ENCODE measurements around the gene NDUFB1.

Gene NDUFB1

GRCh38 chr14:92121670-92122350 is at the start of gene NDUFB1, which contains the start of gene CPSF2:
NDUFB1 (minus strand) TSS chr14:92121706; CDS start chr14:92117637, 4,069 bp downstream.
CPSF2 (plus strand) TSS chr14:92121969; CDS start chr14:92130985, 9,016 bp downstream.
- peak; percentile 94 for DNase-seq

DNA sequence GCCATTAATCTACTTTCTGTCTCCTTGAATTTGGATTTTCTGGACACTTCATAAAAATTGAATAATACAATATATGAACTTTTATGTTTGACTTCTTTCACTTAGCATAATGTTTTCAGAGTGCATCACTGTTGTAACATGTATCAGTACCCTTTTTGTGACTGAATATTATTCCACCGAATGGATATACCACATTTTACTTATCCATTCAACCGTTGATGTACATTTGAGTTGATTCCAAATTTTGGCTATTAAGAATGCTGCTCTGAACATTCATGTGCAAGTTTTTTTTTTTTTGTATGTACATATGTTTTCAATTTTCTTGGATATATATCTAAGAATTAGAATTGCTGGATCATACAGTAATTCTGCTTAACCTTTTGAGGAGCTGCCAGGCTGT is 43.5 kb upstream of the NDUFB1 start:
- no peak for DNase-seq

DNA sequence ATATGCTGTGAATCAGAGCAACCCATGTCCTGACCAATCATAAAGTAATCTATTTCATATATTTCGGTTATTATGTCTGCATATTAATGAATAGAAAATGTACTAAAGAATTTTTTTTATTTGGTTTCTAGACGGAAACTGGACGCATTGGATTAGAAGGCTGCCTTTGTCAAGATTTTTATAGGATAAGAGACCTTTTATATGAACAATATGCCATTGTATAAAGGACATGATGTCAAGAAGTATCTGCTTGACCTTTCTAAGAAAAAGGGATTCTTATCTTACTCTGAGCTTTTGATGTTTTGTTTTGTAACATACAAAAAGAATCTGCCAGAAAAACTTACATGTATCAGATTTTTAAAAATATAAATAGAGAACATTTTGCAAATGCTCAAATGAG is 40.0 kb upstream of the NDUFB1 start:
- DNase-seq = no peak

- no peak for DNase-seq
These were observed 39.1 kb upstream of the NDUFB1 start for GRCh38 chr14:92160619-92161018.

- DNase-seq = no peak
These were observed 32.9 kb upstream of the NDUFB1 start for GRCh38 chr14:92154283-92154942.

GRCh38 chr14:92153581-92153980 is 32.1 kb upstream of the NDUFB1 start:
- no peak for DNase-seq

GRCh38 chr14:92144708-92145107 is 23.2 kb upstream of the NDUFB1 start:
- DNase-seq = no peak

DNA sequence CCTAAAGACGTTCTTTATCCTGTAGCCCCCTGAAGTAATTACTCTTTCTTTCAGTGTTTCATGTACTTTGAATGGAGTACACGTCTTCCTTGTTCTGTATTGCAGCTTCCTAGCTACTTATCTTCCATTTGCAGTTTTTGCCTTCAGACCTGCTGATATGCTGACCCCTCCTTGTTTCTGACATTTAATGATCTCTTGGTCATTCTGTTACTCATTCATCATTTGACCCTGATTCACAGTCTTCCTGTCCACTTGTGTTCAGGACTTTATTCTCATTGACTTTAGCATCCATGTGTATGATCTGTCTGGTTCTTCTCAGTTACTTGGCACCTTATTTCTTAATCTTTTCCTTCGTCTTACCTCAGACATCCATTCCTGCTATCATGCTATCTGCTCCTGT is 22.5 kb upstream of the NDUFB1 start:
- DNase-seq = no peak

DNA sequence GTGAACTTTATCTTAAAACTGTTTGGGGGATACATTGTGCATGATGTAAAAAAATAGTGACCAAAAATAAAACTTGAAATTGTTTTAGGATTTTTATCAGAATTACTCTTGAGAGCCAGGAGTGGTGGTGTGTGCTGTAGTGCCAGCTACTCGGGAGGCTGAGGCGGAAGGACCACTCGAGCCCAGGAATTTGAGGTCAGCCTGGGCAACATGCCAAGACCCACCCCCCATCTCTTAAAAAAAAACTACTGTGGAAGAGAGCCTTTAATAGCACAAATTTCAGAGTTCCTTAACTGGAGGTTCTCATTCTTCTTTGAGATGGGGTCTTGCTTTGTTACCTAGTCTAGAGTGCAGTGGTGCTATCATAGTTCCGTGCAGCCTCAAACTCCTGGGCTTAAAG is 21.8 kb upstream of the NDUFB1 start:
- DNase-seq = no peak

GRCh38 chr14:92135269-92135668 is 13.8 kb upstream of the NDUFB1 start:
- DNase-seq = no peak

- no peak for DNase-seq
These were observed 12.9 kb upstream of the NDUFB1 start for GRCh38 chr14:92134456-92134855.

DNA sequence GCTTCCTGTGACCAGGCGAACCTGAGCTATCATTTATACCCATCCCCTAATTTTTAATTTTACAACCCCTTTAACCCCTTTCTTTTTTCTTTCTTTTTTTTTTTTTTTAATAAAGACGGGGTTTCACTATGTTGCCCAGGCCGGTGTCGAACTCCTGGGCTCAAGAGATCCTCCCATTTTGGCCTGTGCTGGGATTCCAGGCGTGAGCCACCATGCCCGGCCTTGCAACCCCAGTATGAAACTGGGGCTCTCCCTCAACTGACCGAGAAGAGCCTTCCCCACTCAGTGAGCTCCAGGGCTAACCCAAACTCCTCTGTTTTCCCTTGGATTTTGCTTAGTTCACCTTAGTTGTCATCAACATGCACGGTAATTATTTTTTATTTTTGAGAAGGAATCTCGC is 1.3 kb upstream of the NDUFB1 start:
- DNase-seq = no peak

DNA sequence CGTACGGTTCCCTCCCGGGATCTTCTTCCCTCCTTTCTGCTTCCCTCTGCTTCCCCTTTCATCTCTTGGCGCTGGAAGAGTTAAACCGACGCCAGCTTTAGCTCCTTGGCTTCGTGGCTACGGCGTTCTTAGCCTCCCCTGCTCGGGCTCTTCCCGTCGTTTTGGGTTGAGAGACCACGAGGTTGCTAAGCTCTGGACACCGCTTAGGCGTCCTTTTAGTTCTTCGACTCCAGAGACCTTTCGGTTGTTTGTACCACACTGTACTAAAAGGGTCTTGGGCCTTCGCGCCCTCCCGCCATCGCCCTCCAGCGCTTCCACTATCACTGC is 808 bp upstream of the NDUFB1 start:
- DNase-seq = no peak

DNA sequence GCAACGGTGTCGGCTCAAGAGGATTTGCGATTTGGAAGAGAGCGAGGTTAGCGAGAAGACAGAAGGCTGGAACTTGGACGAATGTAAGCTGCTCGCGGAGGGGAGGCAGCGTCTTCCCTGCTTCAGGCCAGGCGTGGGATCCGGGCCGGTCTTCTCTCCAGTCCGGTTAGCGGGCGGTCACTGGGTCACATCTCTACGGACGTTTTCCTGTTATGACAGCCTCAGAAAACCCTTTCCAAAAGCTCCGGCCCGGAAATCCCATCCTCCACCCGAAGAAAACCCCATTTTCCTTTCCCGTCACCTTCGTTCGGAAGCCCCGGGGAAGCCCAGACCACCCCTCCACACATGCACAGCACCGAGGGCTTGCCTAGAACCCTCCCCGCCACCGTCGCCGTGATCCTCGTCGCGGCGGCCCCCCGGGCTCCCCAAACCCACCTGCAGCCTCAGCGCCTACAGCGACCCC is 268 bp downstream of the NDUFB1 start:
- DNase-seq = no peak

DNA sequence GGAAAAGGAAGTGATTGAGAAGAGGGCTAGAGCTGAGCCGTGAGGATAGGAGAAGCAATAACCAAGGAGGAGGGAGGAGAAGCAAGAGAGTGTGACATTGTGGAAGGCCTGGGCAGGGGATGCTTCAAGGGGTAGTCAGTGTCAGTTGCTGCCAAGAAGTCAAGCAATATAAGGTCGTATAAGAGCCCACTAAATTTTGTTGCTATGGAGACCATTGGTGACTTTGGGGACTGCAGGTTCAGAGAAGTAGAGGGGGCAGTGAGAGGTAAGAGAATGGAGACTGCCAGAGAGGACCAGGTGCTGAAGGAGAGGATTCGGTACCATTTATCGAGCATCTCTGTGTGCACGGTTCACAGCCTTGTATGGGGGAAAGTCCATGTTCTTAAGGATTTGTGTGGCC is 12.0 kb downstream of the NDUFB1 start:
- no peak for DNase-seq

- DNase-seq = peak; percentile 59
These were observed 12.9 kb downstream of the NDUFB1 start for GRCh38 chr14:92108345-92109254.

DNA sequence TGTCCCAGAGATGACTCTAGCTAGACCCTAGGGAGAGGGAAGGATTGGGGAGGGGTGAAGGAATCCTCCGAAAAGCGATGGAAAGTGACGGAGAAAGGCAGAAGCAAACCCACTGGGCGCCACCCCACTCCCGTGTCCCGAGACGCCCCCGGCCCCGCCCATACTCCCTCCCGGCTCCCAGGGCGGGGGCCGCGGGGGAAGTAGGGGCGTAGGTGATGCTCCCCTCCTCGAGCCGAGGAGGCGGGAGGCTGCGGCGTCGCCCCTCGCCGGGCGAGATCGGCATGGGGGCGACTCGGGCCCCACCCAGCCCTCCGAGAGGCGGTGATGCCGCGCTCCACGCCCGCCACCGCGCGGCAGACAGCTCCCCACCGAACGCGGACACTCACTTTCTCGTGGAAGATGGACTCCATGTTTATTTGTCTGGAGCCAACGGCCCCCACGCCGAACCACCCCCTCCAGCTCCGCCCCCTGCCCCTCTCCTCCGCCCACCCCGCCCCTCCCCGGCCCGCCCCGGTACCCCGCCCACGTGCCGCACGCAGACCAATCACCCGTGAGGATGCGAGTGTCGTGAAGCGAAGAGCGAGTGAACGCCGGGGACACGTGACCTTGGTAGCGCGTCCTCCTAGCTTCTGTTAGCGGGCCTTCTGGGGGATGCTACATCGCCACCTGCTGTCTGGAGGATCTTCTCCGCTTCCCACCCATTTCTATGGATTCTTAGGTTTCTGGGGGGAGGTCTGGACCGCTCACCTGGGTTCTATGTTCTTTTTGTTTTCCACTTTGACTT is 15.2 kb downstream of the NDUFB1 start, which contains the start of gene ATXN3:
Gene ATXN3 (minus strand): TSS at position 440 of the 784 bp plus-strand sequence. CDS start 30 bp downstream, at position 410.
- DNase-seq = peak; percentile 96

- DNase-seq = peak; percentile 60
These were observed 15.7 kb downstream of the NDUFB1 start for GRCh38 chr14:92105893-92106142.

DNA sequence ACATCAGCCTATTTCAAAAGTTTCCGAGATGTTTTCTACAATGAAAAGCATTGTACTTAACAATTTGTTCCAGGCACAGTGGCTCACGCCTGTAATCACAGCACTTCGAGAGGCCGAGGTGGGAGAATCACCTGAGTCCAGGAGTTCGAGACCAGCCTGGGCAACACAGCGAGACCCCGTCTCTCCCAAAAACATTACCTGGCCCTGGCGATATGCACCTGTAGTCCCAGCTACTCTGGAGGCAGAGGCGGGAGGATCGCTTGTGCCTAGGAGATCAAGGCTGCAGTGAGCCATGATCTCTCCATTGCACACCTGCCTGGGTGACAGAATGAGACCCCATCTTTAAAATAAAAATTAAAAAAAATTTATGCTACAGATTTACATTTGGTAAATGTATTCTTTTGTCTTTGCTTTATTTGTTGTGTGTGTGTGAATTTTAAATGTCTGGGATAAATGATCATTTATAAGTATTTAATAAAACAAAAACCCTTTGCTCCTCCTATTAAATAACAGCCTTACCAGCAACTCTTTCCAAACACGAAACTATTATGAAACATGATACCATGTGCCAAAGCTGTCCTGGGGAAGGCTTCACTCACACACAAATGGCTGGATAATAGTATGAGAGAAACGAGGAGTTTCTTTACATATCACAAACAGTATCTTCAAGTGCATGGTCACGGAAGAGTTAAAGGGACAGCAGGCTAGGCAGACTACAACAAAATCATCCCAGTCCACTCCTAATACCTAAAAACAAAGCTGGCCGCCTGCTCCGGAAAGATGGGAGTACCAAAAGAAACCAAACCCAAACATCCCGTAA is 16.2 kb downstream of the NDUFB1 start:
- no peak for DNase-seq

- no peak for DNase-seq
These were observed 18.0 kb downstream of the NDUFB1 start for GRCh38 chr14:92103363-92103989.

DNA sequence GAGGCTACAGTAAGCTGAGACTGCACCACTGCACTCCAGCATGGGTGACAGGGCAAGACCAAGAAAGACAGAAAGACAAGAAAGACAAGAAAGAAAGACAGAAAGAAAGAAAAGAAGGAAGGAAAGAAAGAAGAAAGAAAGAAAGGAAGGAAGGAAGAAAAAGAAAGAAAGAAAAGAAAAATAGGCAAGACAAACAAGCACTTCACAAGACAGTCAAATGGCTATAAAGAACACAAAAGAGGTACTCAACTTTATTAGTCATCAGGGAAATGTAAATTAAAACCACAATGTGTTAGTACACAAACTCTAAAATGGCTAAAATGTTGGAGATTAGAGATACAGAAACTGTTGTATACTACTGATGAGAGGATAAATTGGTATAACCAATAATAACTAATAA is 21.7 kb downstream of the NDUFB1 start:
- DNase-seq = no peak

GRCh38 chr14:92093320-92093719 is 28.2 kb downstream of the NDUFB1 start:
- DNase-seq = no peak
